ENCODE data around the gene ARHGAP4. TPM values are rescaled to one million over a fixed set of nuclear protein-coding genes. Genes with fewer than 3 reads are reported as not detected.

ARHGAP4 gene
- total RNA-seq, 2 donors from 2014 or later, result 56.0 to 65.0 TPM

- Mint-ChIP-seq H3K27me3 (ENCODE audit: insufficient read depth) (no peaks in the 10 kb centered on the region), H3K9me3 (no peaks in the 10 kb centered on the region), H3K4me1 (peaks cover 19% of the 10 kb centered on the region), H3K4me3 (peak overlapping the region; percentile 96), H3K36me3 (ENCODE audit: low read depth) (no peaks in the 10 kb centered on the region), H3K27ac (peak overlapping the region; percentile 67)
- 96 to 100% methylated on average over 4 to 14 of the region's 14 CpGs for WGBS, 2 experiments (ENCODE audit: insufficient coverage in 1 of 2, insufficient read length in 1 of 2)
- Histone ChIP-seq H3K27me3 (ENCODE audit: control insufficient read depth, insufficient read depth, low read length, poor library complexity, severe bottlenecking) (no peaks in the 10 kb centered on the region), H3K36me3 (ENCODE audit: control insufficient read depth, insufficient read depth, low read length) (peaks cover 4% of the 10 kb centered on the region), H3K9ac (ENCODE audit: extremely low read depth, low read length, poor library complexity, severe bottlenecking) (no peak overlapping the region), H3K4me3 (ENCODE audit: low read length) (peak overlapping the region; percentile 89), H3K9me3 (ENCODE audit: control insufficient read depth, low read length) (no peaks in the 10 kb centered on the region), H3K27ac (ENCODE audit: low read depth, low read length) (peak overlapping the region; percentile 99), H3K4me1 (ENCODE audit: control insufficient read depth, insufficient read depth, low read length) (no peaks in the 10 kb centered on the region)
- DNase-seq, result peak; percentile 43
- TF ChIP-seq CTCF (conservative IDR thresholded peaks at IDR 0.05), result no peak
These were observed 48.1 kb upstream of the ARHGAP4 start for GRCh38 chrX:153974003-153974725.

- H3K9me3 Mint-ChIP-seq, result no peaks in the 10 kb centered on the region
- no peaks in the 10 kb centered on the region for H3K27me3 Mint-ChIP-seq (ENCODE audit: insufficient read depth)
- 61 to 92% methylated on average over 2 to 12 of the region's 20 CpGs for WGBS, 2 experiments (ENCODE audit: insufficient coverage in 1 of 2, insufficient read length in 1 of 2)
- DNase-seq, result peak; percentile 48
- TF ChIP-seq CTCF (conservative IDR thresholded peaks at IDR 0.05), result no peak
- peak overlapping the region; percentile 96 for H3K27ac Mint-ChIP-seq
- Histone ChIP-seq H3K4me3 (ENCODE audit: low read length) (peak overlapping the region; percentile 89), H3K9ac (ENCODE audit: extremely low read depth, low read length, poor library complexity, severe bottlenecking) (peak overlapping the region; percentile 83), H3K27ac (ENCODE audit: low read depth, low read length) (peak overlapping the region; percentile 99), H3K27me3 (ENCODE audit: control insufficient read depth, insufficient read depth, low read length, poor library complexity, severe bottlenecking) (no peaks in the 10 kb centered on the region), H3K9me3 (ENCODE audit: control insufficient read depth, low read length) (no peaks in the 10 kb centered on the region), H3K4me1 (ENCODE audit: control insufficient read depth, insufficient read depth, low read length) (peaks cover 4% of the 10 kb centered on the region), H3K36me3 (ENCODE audit: control insufficient read depth, insufficient read depth, low read length) (peaks cover 8% of the 10 kb centered on the region)
- H3K4me3 Mint-ChIP-seq, result peak overlapping the region; percentile 96
- H3K4me1 Mint-ChIP-seq, result peaks cover 22% of the 10 kb centered on the region
- H3K36me3 Mint-ChIP-seq (ENCODE audit: low read depth), result peaks cover under 1% of the 10 kb centered on the region
These were observed 47.3 kb upstream of the ARHGAP4 start for GRCh38 chrX:153973127-153974002.

GRCh38 chrX:153972368-153973126 is 46.5 kb upstream of the ARHGAP4 start, which contains the start of gene TMEM187:
Gene TMEM187, plus strand, starts transcription at chrX:153972754. Its CDS starts 9,309 bp downstream, at chrX:153982063.
- H3K9me3 Mint-ChIP-seq, result no peaks in the 10 kb centered on the region
- peak within 1 kb of the TSS; percentile 99 for H3K9ac ChIP-seq (ENCODE audit: extremely low read depth, low read length, poor library complexity, severe bottlenecking)
- no peaks in the 10 kb centered on the region for H3K27me3 ChIP-seq (ENCODE audit: control insufficient read depth, insufficient read depth, low read length, poor library complexity, severe bottlenecking)
- H3K4me1 ChIP-seq (ENCODE audit: control insufficient read depth, insufficient read depth, low read length), result peaks cover 9% of the 10 kb centered on the region
- peaks cover 8% of the 10 kb centered on the region for H3K36me3 Mint-ChIP-seq (ENCODE audit: low read depth)
- peak within 1 kb of the TSS; percentile 100 for H3K27ac Mint-ChIP-seq
- H3K4me1 Mint-ChIP-seq, result peaks cover 30% of the 10 kb centered on the region
- peak within 1 kb of the TSS; percentile 99 for H3K27ac ChIP-seq (ENCODE audit: low read depth, low read length)
- H3K4me3 Mint-ChIP-seq, result peak within 1 kb of the TSS; percentile 96
- TF ChIP-seq CTCF (conservative IDR thresholded peaks at IDR 0.05), result no peak
- peak within 1 kb of the TSS; percentile 89 for H3K4me3 ChIP-seq (ENCODE audit: low read length)
- H3K36me3 ChIP-seq (ENCODE audit: control insufficient read depth, insufficient read depth, low read length), result peaks cover 13% of the 10 kb centered on the region
- DNase-seq, result peak; percentile 93
- H3K27me3 Mint-ChIP-seq (ENCODE audit: insufficient read depth), result no peaks in the 10 kb centered on the region
- 0% methylated on average over 3 to 83 of the region's 103 CpGs for WGBS, 2 experiments (ENCODE audit: insufficient coverage in 1 of 2, insufficient read length in 1 of 2)
- H3K9me3 ChIP-seq (ENCODE audit: control insufficient read depth, low read length), result no peaks in the 10 kb centered on the region
